Measurements from ENCODE around the gene SH2D6.
"Not testable (repeated sequence)": the region's sequence is repeated elsewhere in the genome, so short reads cannot be mapped to it uniquely, and the experiment has no call there.

Gene SH2D6

GRCh38 chr2:85470850-85471800 is 52.6 kb downstream of the SH2D6 start:
- no peak for DNase-seq (ENCODE audit: low spot score)

- no peak for DNase-seq (ENCODE audit: low spot score)
Observed at GRCh38 chr2:85472261-85472660, 53.7 kb downstream of the SH2D6 start.

DNA sequence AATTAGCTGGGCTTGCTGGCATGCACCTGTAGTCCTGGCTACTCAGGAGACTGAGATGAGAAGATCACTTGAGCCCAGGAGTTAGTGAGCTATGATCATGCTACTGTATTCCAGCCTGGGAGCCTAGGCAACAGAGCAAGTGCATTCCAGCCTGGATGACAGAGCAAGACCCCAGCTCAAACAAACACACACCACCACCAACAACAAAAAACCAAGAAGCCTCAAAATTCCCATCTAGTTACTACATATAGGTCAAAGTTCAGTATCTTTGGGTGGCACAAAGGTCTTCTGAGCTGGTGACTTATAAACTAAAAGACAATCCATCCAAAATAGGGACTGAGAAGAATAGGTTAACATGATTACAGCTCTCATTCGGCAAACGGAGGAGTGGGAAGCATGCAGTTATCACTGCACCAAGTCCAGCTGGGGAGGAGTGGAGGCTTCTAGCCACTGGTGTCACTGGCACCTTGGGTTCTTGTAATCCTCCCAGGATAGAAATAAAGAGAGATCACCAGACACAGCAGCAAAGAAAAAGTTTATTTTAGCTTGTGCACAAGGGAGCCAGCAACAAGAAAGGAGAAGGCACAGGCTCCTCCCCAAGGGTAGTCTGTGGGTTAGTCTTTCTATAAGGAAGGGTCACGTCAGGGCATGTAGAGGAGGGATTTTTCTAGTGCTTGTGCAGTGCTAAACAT is 57.4 kb downstream of the SH2D6 start:
- no peak for DNase-seq (ENCODE audit: low spot score)

DNA sequence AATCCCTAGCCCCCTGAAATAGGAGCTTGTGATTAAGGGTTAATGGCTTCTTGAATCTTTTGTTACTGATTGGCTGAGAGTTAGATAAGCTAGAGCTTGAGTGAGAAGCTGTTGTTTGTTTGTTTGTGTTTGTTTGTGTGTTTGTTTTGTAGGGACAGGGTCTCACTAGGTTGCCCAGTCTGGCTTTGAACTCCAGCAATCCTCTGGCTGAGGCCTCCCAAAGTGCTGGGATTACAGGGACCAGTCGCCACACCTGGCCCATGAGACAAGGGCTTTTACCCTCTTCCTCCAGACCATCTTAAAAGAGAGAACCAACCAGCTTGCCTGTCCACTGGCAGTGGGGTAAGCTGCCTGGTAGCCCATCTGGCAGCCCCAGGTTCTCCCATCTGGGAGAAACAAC is 58.1 kb downstream of the SH2D6 start:
- DNase-seq (ENCODE audit: low spot score), result no peak

DNA sequence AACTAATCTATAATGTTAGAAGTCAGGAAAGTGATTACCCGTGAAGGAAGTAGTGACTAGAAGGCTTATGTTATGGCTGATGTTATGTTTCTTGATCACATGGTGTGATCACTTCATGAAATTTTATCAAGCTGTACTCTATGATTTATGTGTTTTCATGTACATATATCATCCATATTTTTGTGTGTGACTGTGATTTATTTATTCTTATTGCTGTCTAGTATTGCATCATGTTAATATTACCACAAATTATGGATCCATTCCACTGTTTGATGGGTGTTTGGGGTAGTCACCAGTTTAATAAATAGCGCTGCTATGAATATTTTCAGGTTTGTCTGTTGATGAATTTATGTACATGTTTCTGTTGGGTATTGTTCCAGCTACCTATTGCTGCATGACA is 59.4 kb downstream of the SH2D6 start:
- DNase-seq (ENCODE audit: low spot score), result no peak

- no peak for DNase-seq (ENCODE audit: low spot score)
Observed at GRCh38 chr2:85481818-85482777, 63.6 kb downstream of the SH2D6 start.

- DNase-seq (ENCODE audit: low spot score), result not testable (repeated sequence)
Observed at GRCh38 chr2:85484615-85485014, 66.1 kb downstream of the SH2D6 start.

GRCh38 chr2:85485815-85486214 is 67.3 kb downstream of the SH2D6 start:
- DNase-seq (ENCODE audit: low spot score), result no peak

All from globus pallidus (tissue), 1 donor.